Nephron progenitor cell (in vitro differentiated cells): ENCODE measurements around the gene EXOSC7.
A peak's percentile ranks its signal among the peaks of the same experiment; 100 is the strongest.
"Not testable (repeated sequence)": the region's sequence is repeated elsewhere in the genome, so short reads cannot be mapped to it uniquely, and the experiment has no call there.

Experiments
- DNase-seq: peaks from one replicate; pipeline ENCODE4 v3.0.0; 2021
- H3K27ac Mint-ChIP-seq: 2 replicates; pipeline ENCODE4 v1.8.0; 2021; ENCODE audit warnings: mild to moderate bottlenecking, moderate library complexity, mixed read lengths
- H3K27me3 Mint-ChIP-seq: 2 replicates; pipeline ENCODE4 v1.8.0; 2021; ENCODE audit warnings: mild to moderate bottlenecking, low read depth, mixed read lengths; ENCODE audit not compliant: poor library complexity
- H3K36me3 Mint-ChIP-seq: 2 replicates; pipeline ENCODE4 v1.8.0; 2021; ENCODE audit warnings: low read depth, mixed read lengths
- H3K4me1 Mint-ChIP-seq: 2 replicates; pipeline ENCODE4 v1.8.0; 2021; ENCODE audit warnings: mixed read lengths
- H3K4me3 Mint-ChIP-seq: 2 replicates; pipeline ENCODE4 v1.8.0; 2021; ENCODE audit warnings: mild to moderate bottlenecking, moderate library complexity, mixed read lengths
- H3K9me3 Mint-ChIP-seq: 2 replicates; pipeline ENCODE4 v1.8.0; 2021; ENCODE audit warnings: mild to moderate bottlenecking, moderate library complexity, mixed read lengths
- TF ChIP-seq, protein P1 (sequence below): fragments of 200-600 bp; sonication (generic); IDR thresholded peaks from 2 replicates; pipeline ENCODE4 v1.5.0; 2021; ENCODE audit warnings: antibody characterized with exemption

Gene EXOSC7

DNA sequence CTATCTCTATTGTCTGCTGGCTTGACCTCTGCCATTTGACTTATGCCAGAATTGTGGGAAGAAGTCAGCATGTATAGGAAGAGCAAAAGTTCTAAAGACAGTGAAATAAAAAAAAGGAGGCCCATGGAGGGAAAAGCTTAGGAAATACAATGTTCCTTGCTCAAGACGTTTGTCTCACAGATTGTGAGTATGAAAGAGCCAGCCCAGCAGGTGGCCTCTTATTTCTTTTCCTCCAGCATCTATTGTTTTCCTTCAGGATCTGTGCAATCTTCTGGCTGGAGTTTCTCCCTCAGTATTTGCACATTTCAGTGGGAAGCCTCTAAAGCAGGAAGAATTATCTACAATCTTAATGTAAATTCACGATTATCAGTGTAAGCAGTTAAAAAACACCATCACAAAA lies 43.8 kb upstream of the EXOSC7 start:
- H3K9me3 Mint-ChIP-seq: no peaks in the 10 kb centered on the region
- no peaks in the 10 kb centered on the region for H3K27me3 Mint-ChIP-seq
- peaks cover 34% of the 10 kb centered on the region for H3K36me3 Mint-ChIP-seq
- DNase-seq: no peak
- H3K4me1 Mint-ChIP-seq: no peaks in the 10 kb centered on the region
- TF ChIP-seq, protein P1, sequence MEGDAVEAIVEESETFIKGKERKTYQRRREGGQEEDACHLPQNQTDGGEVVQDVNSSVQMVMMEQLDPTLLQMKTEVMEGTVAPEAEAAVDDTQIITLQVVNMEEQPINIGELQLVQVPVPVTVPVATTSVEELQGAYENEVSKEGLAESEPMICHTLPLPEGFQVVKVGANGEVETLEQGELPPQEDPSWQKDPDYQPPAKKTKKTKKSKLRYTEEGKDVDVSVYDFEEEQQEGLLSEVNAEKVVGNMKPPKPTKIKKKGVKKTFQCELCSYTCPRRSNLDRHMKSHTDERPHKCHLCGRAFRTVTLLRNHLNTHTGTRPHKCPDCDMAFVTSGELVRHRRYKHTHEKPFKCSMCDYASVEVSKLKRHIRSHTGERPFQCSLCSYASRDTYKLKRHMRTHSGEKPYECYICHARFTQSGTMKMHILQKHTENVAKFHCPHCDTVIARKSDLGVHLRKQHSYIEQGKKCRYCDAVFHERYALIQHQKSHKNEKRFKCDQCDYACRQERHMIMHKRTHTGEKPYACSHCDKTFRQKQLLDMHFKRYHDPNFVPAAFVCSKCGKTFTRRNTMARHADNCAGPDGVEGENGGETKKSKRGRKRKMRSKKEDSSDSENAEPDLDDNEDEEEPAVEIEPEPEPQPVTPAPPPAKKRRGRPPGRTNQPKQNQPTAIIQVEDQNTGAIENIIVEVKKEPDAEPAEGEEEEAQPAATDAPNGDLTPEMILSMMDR: no peak
- H3K4me3 Mint-ChIP-seq: no peak overlapping the region
- no peak overlapping the region for H3K27ac Mint-ChIP-seq

DNA sequence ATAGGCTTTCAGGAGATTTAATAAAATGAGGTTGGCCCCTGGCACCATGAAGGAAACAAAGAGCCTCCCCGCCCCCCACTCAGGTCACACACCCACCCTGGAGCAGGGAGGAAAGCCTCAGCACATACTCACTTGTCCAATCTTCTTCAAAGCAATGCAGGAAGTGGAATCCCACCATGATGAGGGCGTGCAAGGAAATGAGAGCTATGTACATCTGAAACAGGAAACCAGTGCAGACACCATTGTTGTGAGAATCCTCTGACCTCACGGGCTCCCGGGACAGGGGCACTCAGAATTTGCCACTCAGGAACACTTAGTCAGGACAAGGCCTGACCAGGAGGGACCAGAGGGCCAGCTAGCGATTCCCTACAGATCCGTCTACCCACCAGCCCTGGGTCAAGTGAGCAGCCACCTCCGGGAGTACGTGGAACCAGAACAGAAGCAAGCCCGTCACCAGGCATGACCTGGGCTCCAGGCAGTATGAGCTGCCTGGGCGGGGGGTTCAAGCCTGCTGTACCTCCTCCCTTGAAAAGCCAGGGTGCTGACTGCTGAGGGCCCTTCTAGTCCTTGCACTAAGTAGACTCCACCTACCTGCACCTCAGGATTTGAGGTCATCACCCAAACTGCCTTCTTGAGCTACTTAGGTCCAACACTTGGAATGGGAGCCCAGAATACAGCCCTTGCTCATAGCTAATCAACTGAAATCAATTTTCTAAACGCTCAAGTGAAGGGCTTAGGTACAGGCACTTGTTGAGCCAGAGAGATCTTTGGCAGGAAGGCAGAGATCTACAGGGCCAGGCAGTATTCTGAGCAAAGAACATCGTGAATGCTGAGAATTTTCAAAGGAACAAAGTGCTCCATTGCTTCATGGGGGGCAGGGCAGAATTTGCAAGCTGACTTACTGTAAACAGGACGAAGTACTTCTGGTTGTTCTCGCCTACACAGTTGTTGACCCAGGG lies 42.8 kb upstream of the EXOSC7 start:
- TF ChIP-seq, protein P1: no peak
- Mint-ChIP-seq H3K36me3 (peaks cover 32% of the 10 kb centered on the region), H3K27me3 (no peaks in the 10 kb centered on the region), H3K4me1 (no peaks in the 10 kb centered on the region), H3K27ac (peak overlapping the region; percentile 79), H3K9me3 (no peaks in the 10 kb centered on the region), H3K4me3 (no peak overlapping the region)
- DNase-seq: no peak

DNA sequence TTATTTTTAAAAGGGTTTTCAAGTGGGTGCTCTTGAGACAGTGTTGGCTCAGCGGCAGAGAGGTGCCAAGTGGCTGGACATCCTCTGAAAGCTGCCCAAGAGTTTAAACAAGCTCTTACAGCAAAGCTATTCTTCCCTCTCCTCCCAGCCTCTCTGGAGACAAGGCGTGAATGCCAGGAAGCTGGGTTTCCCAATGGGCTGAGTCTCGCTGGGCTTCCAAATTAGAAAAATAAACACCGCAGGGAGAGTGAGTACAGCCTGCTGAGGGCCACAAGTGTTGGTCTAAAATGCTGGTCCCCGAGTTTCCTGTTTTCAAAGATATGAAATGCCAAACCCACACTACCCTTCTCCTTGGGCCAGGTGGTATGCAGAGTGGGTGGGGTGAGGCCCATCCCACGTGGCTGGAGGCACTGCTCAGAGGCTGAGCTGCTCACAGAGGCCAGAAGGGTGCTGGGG lies 36.4 kb upstream of the EXOSC7 start:
- Mint-ChIP-seq H3K4me1 (peaks cover 8% of the 10 kb centered on the region), H3K36me3 (peaks cover 46% of the 10 kb centered on the region)
- TF ChIP-seq, protein P1: no peak

DNA sequence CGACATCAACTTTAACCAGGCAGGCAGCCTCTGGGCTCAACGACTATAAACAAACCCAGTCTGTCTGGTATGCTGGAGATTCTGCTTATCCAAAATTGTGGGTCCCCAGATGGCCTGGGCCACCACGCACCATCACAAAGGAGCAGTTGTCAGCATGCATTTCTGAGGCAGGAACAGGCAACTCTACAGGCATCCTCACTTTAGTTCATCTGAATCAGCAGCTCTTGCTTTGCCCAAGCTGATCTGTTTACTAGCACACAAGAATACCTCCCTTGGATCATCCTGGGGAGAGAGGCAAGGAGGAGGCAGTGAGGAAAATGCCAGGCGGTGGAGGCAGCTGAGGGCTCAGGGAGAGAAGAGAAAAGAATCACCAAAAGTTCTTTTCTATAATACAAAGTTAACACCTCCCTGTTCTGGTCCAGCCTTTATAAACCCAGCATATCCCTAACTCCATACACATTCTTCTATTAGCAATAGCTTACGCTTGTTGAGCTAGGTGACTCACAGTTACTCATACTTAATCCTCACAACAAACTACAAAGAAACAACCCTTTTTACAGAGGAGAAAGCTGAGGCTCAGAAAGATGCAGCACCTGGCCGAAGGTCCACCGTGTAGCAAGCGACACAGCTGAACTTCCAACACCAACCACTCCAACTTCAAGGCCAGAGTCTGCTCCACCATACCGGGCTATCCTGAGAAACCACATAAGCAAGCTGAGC lies 33.7 kb upstream of the EXOSC7 start:
- no peak for DNase-seq
- H3K27ac Mint-ChIP-seq: no peak overlapping the region
- TF ChIP-seq, protein P1: no peak
- no peak overlapping the region for H3K4me3 Mint-ChIP-seq
- peaks cover 8% of the 10 kb centered on the region for H3K4me1 Mint-ChIP-seq
- peaks cover 41% of the 10 kb centered on the region for H3K36me3 Mint-ChIP-seq
- H3K9me3 Mint-ChIP-seq: no peaks in the 10 kb centered on the region
- no peaks in the 10 kb centered on the region for H3K27me3 Mint-ChIP-seq

More for the DNA sequence above, 36.4 kb upstream of the EXOSC7 start:
- H3K9me3 Mint-ChIP-seq: no peaks in the 10 kb centered on the region
- no peak overlapping the region for H3K4me3 Mint-ChIP-seq
- no peaks in the 10 kb centered on the region for H3K27me3 Mint-ChIP-seq
- H3K27ac Mint-ChIP-seq: no peak overlapping the region
- no peak for DNase-seq

DNA sequence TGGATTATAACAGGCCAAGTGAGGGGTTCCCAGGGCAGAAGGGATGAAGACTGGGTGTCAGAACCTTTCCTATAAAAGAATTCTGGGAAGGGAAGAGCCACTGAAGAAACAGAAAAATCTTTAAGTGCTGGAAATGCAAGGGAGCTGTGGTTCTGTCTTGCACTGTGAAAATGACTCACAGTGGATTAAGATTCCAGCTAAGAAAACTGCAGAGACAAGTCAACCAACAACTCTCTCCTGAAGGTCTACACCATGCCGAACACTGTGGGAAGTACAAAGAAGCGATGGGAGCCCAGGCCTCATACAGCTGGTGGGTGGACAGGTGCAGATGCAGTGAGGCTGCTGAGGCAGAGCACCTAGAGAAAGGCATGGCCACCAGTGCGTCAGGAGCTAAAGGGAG lies 27.8 kb upstream of the EXOSC7 start:
- no peaks in the 10 kb centered on the region for H3K4me1 Mint-ChIP-seq
- no peaks in the 10 kb centered on the region for H3K9me3 Mint-ChIP-seq
- H3K27ac Mint-ChIP-seq: no peak overlapping the region
- no peak overlapping the region for H3K4me3 Mint-ChIP-seq
- TF ChIP-seq, protein P1: no peak
- peaks cover 17% of the 10 kb centered on the region for H3K36me3 Mint-ChIP-seq
- H3K27me3 Mint-ChIP-seq: no peaks in the 10 kb centered on the region
- DNase-seq: no peak

DNA sequence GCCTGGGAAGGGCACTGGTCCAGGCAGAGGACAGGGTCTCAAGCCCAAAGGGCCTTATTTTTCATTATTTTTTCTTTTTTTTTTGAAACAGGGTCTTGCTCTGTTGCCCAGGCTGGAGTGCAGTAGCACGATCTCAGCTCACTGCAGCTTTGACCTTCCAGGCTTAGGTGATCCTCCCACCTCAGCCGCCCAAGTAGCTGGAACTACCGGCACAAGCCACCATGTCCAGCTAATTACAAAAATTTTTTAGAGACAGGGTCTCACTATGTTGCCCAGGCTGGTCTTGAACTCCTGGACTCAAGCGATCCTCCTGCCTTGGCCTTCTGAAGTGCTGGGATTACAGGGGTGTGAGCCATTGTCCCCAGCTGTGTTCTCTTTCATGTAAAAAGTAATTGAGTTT lies 26.3 kb upstream of the EXOSC7 start:
- H3K27me3 Mint-ChIP-seq, H3K27ac Mint-ChIP-seq, DNase-seq, H3K4me3 Mint-ChIP-seq, H3K9me3 Mint-ChIP-seq, H3K4me1 Mint-ChIP-seq: not testable (repeated sequence)
- peaks cover 13% of the 10 kb centered on the region for H3K36me3 Mint-ChIP-seq
